ENCODE data around the gene KLHL1.

The KLHL1 gene

GRCh38 chr13:69857183-69857821 lies 250.9 kb downstream of the KLHL1 start:
- DNase-seq (ENCODE audit: low read depth), result peak; percentile 31

DNA sequence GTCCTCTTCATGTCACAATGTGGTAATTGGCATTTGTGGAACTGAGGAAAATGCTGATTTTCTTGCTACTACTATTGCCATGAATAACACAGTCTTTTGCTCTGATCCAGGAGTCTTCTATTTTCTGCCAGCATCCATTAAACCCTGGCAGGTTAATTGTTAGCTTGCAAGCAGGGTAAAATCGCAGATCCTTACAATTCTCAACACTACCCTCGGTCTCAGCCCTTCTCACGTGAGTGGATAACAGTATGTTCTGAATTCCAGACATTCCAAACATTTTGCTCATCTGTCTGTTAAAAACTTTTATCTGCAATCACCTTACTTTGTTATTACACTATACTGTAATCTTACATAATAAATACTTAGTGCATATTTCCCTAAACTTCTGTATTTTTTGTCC lies 251.9 kb downstream of the KLHL1 start:
- DNase-seq (ENCODE audit: low read depth), result no peak

GRCh38 chr13:69828527-69828926 lies 279.7 kb downstream of the KLHL1 start:
- no peak for DNase-seq (ENCODE audit: low read depth)

GRCh38 chr13:69820180-69820579 lies 288.1 kb downstream of the KLHL1 start:
- no peak for DNase-seq (ENCODE audit: low read depth)

- DNase-seq (ENCODE audit: low read depth), result no peak
These were observed 290.9 kb downstream of the KLHL1 start for GRCh38 chr13:69817333-69817869.

DNA sequence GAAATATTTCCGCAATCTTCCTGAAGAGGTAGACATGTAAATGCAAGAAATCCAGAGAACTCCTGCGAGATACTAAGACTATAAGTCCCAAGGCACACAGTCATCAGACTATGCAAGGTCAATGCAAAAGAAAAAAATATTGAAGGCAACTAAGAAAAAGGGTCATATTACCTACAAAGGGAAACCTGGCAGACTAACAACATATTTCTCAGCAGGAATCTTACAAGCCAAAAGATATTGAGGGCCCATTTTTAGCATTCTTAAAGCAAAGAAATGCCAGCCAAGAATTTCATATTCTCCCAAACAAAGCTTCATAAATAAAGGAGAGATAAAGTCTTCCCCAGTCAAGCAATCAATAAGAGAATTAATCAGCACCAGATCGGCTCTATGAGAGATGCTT lies 299.1 kb downstream of the KLHL1 start:
- DNase-seq (ENCODE audit: low read depth), result no peak

GRCh38 chr13:69796256-69796655 lies 312.0 kb downstream of the KLHL1 start:
- DNase-seq (ENCODE audit: low read depth), result no peak

- DNase-seq (ENCODE audit: low read depth), result no peak
These were observed 314.3 kb downstream of the KLHL1 start for GRCh38 chr13:69793783-69794453.

- no peak for DNase-seq (ENCODE audit: low read depth)
These were observed 331.3 kb downstream of the KLHL1 start for GRCh38 chr13:69776937-69777336.

DNA sequence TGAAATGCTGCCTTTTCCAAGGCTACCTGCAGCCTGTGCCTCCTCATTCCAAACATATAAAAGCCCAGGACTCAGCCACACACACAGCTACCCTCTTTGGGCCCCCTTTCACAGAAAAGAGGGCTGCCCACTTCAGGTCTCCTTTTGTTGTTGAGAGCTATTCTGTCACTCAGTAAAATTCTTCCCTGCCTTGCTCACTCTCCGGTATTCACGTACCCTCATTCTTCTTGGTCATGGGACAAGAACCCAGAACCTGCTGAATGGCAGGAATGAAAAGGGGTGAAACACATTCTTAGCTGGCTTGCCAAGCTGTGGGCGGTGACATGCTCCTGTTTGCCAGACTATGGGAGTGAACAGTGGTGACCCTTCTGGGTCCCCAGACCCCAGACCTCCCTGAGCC lies 338.6 kb downstream of the KLHL1 start:
- DNase-seq (ENCODE audit: low read depth), result no peak

DNA sequence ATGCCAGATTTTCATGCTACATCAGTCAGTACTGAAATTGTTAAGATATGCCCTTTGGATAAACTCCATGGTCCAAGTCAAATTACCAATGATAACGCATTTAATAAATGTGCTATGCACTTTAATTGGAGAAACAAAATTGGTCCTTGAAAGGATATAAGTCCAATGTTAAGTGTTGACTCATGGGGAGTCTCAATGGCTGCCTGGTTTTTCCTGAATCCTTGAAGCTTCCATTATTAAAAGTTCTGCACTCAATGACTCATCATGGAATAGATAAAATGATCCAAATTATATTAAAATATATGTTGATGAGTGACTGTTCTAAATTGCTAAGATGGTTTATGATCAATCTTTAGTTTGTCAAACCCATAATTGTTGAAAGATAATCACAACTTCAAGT lies 346.7 kb downstream of the KLHL1 start:
- DNase-seq (ENCODE audit: low read depth), result no peak

- DNase-seq (ENCODE audit: low read depth), result no peak
These were observed 353.2 kb downstream of the KLHL1 start for GRCh38 chr13:69755101-69755500.

- DNase-seq (ENCODE audit: low read depth), result no peak
These were observed 357.0 kb downstream of the KLHL1 start for GRCh38 chr13:69751259-69751658.

GRCh38 chr13:69737129-69737935 lies 370.9 kb downstream of the KLHL1 start:
- no peak for DNase-seq (ENCODE audit: low read depth)

DNA sequence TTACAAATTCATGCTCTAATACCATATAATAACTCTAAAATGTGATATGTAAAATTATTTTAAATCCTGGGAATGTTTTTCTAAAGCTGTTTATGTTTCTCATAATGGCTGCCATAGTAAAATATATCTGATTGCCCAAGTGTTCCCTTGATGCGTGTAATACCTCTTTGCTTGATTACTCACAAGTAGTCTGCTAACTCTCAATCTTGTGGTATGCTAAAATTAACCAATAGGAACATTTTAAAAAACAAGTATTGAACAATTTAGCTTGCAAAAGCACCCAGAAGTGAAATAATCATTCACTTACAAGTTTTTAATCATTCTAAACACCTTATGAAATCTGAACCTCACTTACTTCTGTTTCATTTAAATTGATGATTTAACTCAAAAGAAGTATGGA lies 386.6 kb downstream of the KLHL1 start:
- no peak for DNase-seq (ENCODE audit: low read depth)

GRCh38 chr13:69720278-69720983 lies 387.8 kb downstream of the KLHL1 start:
- DNase-seq (ENCODE audit: low read depth), result no peak

DNA sequence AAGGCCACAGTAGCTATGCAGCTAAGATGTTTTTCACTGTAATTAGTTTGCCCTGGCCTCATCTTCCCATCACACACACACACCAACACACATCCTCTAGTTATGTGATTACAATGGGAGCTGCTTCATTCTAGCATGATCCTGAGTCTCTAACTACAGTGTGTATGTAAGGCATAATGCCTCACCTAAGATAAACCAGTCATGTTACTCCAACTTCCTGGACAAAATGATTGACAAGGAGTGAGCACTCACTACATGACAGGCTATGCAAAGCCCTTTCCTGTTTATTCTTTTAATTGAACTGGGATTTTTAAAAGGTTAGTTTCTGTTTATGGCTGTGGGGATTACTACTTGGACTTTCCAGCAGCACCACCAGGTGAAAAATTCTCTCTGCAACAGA lies 401.4 kb downstream of the KLHL1 start:
- DNase-seq (ENCODE audit: low read depth), result no peak

GRCh38 chr13:69704311-69704710 lies 403.9 kb downstream of the KLHL1 start:
- peak; percentile 53 for DNase-seq (ENCODE audit: low read depth)

DNA sequence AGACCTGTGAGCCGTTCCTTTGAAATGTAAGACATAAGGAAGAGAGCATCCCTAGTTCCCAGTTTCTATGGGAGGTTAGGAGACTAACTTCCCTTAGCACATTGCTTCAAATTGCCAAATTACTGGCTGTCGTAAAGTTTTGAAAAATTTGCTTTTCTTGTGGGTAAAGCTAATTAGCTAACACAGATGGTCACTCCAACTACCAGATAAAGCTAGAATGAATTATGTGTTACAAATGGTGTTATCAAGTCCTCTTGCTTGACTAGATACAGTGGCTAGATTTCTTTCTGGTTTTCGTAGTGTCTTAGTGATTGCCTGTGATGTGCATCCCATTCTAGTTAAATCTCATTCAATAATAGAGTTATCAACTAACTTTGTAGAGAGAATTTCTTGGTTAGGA lies 417.3 kb downstream of the KLHL1 start:
- no peak for DNase-seq (ENCODE audit: low read depth)

GRCh38 chr13:69683921-69684686 lies 424.1 kb downstream of the KLHL1 start:
- no peak for DNase-seq (ENCODE audit: low read depth)

GRCh38 chr13:69681722-69682121 lies 426.5 kb downstream of the KLHL1 start:
- DNase-seq (ENCODE audit: low read depth), result no peak

DNA sequence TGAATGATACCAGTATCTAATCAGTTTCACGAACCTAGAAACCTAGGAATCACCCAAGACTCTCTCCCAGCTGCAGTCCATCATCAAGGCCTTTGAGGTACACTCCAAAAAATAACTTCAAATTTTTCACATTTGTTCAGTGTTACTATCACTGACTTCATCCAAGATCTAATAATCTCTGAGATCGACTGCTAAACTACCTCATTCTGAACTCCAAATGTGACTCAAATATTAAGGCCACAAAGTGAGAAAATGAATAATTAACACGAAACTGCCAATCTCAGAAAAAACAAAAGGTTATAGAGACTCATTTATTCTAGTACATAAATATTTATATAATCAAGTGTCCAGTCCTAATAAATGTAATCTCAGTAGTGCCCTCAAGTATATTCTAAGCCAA lies 430.9 kb downstream of the KLHL1 start:
- DNase-seq (ENCODE audit: low read depth), result no peak
